ENCODE measurements around the gene ARHGAP22. TPM values are rescaled to one million over a fixed set of nuclear protein-coding genes. Genes with fewer than 3 reads are reported as not detected.

The ARHGAP22 gene
- total and polyA plus RNA-seq, 2 of the 4 experiments (the other 2 are of a cell fraction), result 28.3 to 30.2 TPM

- H3K23ac ChIP-seq (ENCODE audit: low read depth, low read length), result no peak overlapping the region
Observed at GRCh38 chr10:48412081-48412480, 192.8 kb downstream of the ARHGAP22 start.

More at GRCh38 chr10:48412081-48412480, 192.8 kb downstream of the ARHGAP22 start:
- in situ Hi-C loops (cut with MboI; ENCODE audit: low sequenced_read_pairs), result no loop called here
- dilution Hi-C loops (cut with HindIII; ENCODE audit: low sequenced_read_pairs, unreplicated experiment), result no loop called here
- no peak overlapping the region for H2AK5ac ChIP-seq (ENCODE audit: low read depth, low read length)
- peaks cover 4% of the 10 kb centered on the region; the same call in 1 of the 2 replicates for H3K4me1 ChIP-seq (ENCODE audit: control insufficient read depth, insufficient read depth, low read length)
- no peak overlapping the region for H3K4me3 ChIP-seq (ENCODE audit: insufficient read depth, low read depth, low read length)
- POLR2A ChIA-PET (ENCODE audit: unreplicated experiment), result no interaction called here
- no peak overlapping the region for H3K18ac ChIP-seq (ENCODE audit: low read depth, low read length)
- H2BK5ac ChIP-seq (ENCODE audit: low read depth, low read length, poor library complexity, severe bottlenecking), result no peak overlapping the region
- H3K36me3 ChIP-seq (ENCODE audit: control insufficient read depth, insufficient read depth, low read length), result peaks cover 6% of the 10 kb centered on the region
- no peak overlapping the region for H3K56ac ChIP-seq (ENCODE audit: extremely low read depth, insufficient read depth, low read length)
- H2BK120ac ChIP-seq (ENCODE audit: low read depth, low read length), result no peak overlapping the region
- H2BK15ac ChIP-seq (ENCODE audit: low read depth, low read length), result no peak overlapping the region
- H4K91ac ChIP-seq (ENCODE audit: insufficient read depth, low read depth, low read length), result no peak overlapping the region
- H3K4ac ChIP-seq (ENCODE audit: low read depth, low read length), result no peak overlapping the region
- no peak overlapping the region for H4K5ac ChIP-seq (ENCODE audit: low read depth, low read length)
- H2AK9ac ChIP-seq (replicated peaks; ENCODE audit: low read depth, low read length, poor library complexity), result no peak overlapping the region
- CTCF ChIA-PET, result no interaction called here
- no peaks in the 10 kb centered on the region for H3K27me3 ChIP-seq (ENCODE audit: control insufficient read depth, insufficient read depth, low read length)
- BruUV-seq (replicated peaks), result no TSS peak
- H3K14ac ChIP-seq (replicated peaks; ENCODE audit: low read depth, low read length), result no peak overlapping the region
- H2BK20ac ChIP-seq (ENCODE audit: low read depth, low read length), result no peak overlapping the region
- H4K20me1 ChIP-seq (ENCODE audit: insufficient read depth, low read length), result no peaks in the 10 kb centered on the region; the same call in 1 of the 2 replicates
- DNase-seq (no peak), ATAC-seq (ENCODE audit: low read depth) (no peak)
- intact Hi-C loops (cut with micrococcal nuclease), result no loop called here
- no CpG with 5 or more reads among the region's 3 CpGs for WGBS, 2 experiments (ENCODE audit: extremely low coverage in 2 of 2, insufficient read length in 1 of 2)
- TF ChIP-seq NFE2L2 (IDR thresholded peaks at IDR 0.05; ENCODE audit: low read depth, low read length) (no peak), POLR2A (IDR thresholded peaks at IDR 0.05; ENCODE audit: low read depth, low read length) (no peak), USF2 (IDR thresholded peaks at IDR 0.05; ENCODE audit: low read depth, low read length) (no peak), CHD1 (IDR thresholded peaks at IDR 0.05; ENCODE audit: low read depth, low read length) (no peak), ELK1 (IDR thresholded peaks at IDR 0.05; ENCODE audit: borderline replicate concordance, low read depth, low read length) (no peak), RCOR1 (IDR thresholded peaks at IDR 0.05; ENCODE audit: insufficient replicate concordance, low read length) (no peak), FOS (IDR thresholded peaks at IDR 0.05; ENCODE audit: low read depth, low read length) (no peak)
- no peak overlapping the region for H3K4me2 ChIP-seq (ENCODE audit: low read depth, low read length)
- H3K79me1 ChIP-seq (ENCODE audit: low read depth in 1 of 2, low read length in 2 of 2), result peaks cover 14 to 25% of the 10 kb centered on the region in 2 experiments; a peak in 3 of 4 replicates
- H2AFZ ChIP-seq (replicated peaks; ENCODE audit: low read length, poor library complexity), result no peak overlapping the region
- H3K9ac ChIP-seq (ENCODE audit: low read depth, low read length), result no peak overlapping the region
- H3K27ac ChIP-seq (ENCODE audit: insufficient read depth, low read length), result no peak overlapping the region
- 0 out of 2 replicates have a peak, but pooled peaks cover 3% of the 10 kb centered on the region for H3K9me1 ChIP-seq (ENCODE audit: insufficient read depth, low read length)
- no peak overlapping the region for H4K8ac ChIP-seq (ENCODE audit: low read depth in 2 of 2, low read length in 2 of 2)
- peaks cover 8% of the 10 kb centered on the region for H3K9me3 ChIP-seq (ENCODE audit: control insufficient read depth, insufficient read depth, low read length)

All from IMR-90 (cell line).